ENCODE measurements around the gene ABCB11.

ABCB11 gene

GRCh38 chr2:168901003-168901402 lies 130.1 kb downstream of the ABCB11 start, which contains the start of gene G6PC2:
TSS of gene G6PC2 (plus strand) at chr2:168901291. CDS start at chr2:168901332, 41 bp downstream.
- TF ChIP-seq CTCF (IDR thresholded peaks at IDR 0.05; ENCODE audit: low read depth, low read length, missing control alignments), result no peak
- in situ Hi-C loops (cut with HindIII; ENCODE audit: low sequenced_read_pairs), result no loop called here
- no peak for DNase-seq (ENCODE audit: low read depth)
- H3K4me3 ChIP-seq (ENCODE audit: low read depth, low read length), result no peak within 1 kb of the TSS

DNA sequence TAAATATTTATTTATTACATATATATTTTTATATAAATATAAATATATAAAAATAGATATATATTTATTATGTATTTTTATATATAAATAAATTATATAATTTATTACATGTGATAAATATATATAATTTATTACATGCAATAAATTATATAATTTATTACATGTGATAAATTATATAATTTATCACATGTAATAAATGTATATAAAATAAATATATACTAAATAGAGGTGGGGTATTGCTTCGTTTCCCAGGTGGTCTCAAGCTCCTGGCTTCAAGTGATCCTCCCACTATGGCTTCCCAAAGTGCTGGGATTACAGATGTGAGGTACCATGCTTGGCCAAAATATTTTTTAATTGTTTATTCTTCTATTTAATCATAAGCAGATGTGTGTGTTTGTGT lies 133.7 kb downstream of the ABCB11 start:
- H3K4me3 ChIP-seq (ENCODE audit: low read depth, low read length), result no peak overlapping the region
- TF ChIP-seq CTCF (IDR thresholded peaks at IDR 0.05; ENCODE audit: low read depth, low read length, missing control alignments), result no peak

DNA sequence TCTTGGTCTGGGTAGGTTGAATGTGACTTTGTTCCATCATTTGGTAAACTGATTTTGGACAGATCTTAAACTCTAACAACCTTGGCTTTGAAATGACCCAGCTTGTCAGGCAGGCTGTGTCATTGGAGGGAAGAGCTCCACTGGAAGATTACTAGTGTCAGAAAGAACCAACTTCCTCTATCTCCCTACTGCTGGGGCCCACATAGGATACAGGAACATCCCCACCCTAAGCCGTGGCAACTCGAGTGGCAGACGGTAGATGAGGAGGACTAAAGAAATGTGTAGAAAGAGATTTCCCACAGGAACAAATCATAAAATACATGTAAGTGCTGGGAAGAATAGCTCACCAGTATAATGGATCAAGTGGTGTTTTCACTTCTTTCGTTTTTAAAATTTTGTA lies 134.3 kb downstream of the ABCB11 start:
- DNase-seq (ENCODE audit: low read depth), result no peak
- no peak for TF ChIP-seq CTCF (IDR thresholded peaks at IDR 0.05; ENCODE audit: low read depth, low read length, missing control alignments)
- H3K4me3 ChIP-seq (ENCODE audit: low read depth, low read length), result no peak overlapping the region
- in situ Hi-C loops (cut with HindIII; ENCODE audit: low sequenced_read_pairs), result no loop called here

More for the DNA sequence above, 133.7 kb downstream of the ABCB11 start:
- DNase-seq (ENCODE audit: low read depth), result no peak
- in situ Hi-C loops (cut with HindIII; ENCODE audit: low sequenced_read_pairs), result no loop called here

GRCh38 chr2:168895771-168896170 lies 135.4 kb downstream of the ABCB11 start:
- in situ Hi-C loops (cut with HindIII; ENCODE audit: low sequenced_read_pairs), result no loop called here

DNA sequence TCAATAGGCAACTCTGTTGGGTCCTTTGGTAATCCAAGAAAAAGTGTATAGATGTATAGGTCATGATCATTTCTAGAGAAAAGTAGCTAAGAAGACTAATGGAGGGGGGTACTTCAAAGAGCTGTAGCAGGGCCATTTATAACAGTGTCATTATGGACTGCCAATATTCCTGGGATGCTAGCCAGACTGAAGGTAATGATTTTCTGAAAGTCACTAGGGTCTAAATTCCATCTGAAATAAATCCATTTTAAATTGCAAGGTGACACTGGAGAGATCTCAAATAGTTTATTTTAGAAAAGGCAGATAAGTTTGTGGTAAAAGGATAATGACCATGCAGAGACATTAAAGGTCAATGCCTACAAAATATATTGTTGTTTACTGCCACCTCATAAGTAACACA lies 136.4 kb downstream of the ABCB11 start:
- no peak for DNase-seq (ENCODE audit: low read depth)
- H3K4me3 ChIP-seq (ENCODE audit: low read depth, low read length), result no peak overlapping the region
- in situ Hi-C loops (cut with HindIII; ENCODE audit: low sequenced_read_pairs), result no loop called here
- no peak for TF ChIP-seq CTCF (IDR thresholded peaks at IDR 0.05; ENCODE audit: low read depth, low read length, missing control alignments)

More at GRCh38 chr2:168895771-168896170, 135.4 kb downstream of the ABCB11 start:
- H3K4me3 ChIP-seq (ENCODE audit: low read depth, low read length), result no peak overlapping the region
- no peak for TF ChIP-seq CTCF (IDR thresholded peaks at IDR 0.05; ENCODE audit: low read depth, low read length, missing control alignments)
- no peak for DNase-seq (ENCODE audit: low read depth)

DNA sequence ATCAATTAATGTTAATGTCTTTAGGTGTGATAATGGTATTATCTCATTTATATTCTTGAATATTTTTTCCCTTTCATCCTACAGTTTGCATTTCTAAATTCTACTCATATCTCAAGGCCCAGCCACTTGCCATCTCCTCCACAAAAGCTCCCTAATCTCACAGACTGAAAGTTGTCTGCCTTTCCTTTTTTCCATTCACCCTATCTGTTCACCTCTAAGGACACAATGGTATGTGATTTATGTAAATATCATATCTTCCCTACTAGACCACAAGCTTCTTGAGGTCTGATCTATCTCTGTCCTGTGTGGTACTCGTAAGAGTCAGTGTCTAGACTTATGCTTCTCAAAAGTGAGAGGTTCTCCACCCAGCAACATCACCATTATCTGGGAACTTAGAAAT lies 137.0 kb downstream of the ABCB11 start:
- DNase-seq (ENCODE audit: low read depth), result no peak
- in situ Hi-C loops (cut with HindIII; ENCODE audit: low sequenced_read_pairs), result no loop called here
- no peak for TF ChIP-seq CTCF (IDR thresholded peaks at IDR 0.05; ENCODE audit: low read depth, low read length, missing control alignments)
- H3K4me3 ChIP-seq (ENCODE audit: low read depth, low read length), result no peak overlapping the region

- DNase-seq (ENCODE audit: low read depth), result no peak
- no peak for TF ChIP-seq CTCF (IDR thresholded peaks at IDR 0.05; ENCODE audit: low read depth, low read length, missing control alignments)
- in situ Hi-C loops (cut with HindIII; ENCODE audit: low sequenced_read_pairs), result no loop called here
- no peak overlapping the region for H3K4me3 ChIP-seq (ENCODE audit: low read depth, low read length)
Observed at GRCh38 chr2:168892327-168892726, 138.8 kb downstream of the ABCB11 start.
